Suppressor macrophage treated with lipopolysaccharide for 1 hour (primary cell): ENCODE data around the gene SLC23A1.
"Not testable (repeated sequence)": the region's sequence is repeated elsewhere in the genome, so short reads cannot be mapped to it uniquely, and the experiment has no call there.

Experiments used
- DNase-seq, 3 donors: peaks; one replicate each; pipeline ENCODE4 v3.0.0-alpha.2; 2020 to 2022

Gene SLC23A1

DNA sequence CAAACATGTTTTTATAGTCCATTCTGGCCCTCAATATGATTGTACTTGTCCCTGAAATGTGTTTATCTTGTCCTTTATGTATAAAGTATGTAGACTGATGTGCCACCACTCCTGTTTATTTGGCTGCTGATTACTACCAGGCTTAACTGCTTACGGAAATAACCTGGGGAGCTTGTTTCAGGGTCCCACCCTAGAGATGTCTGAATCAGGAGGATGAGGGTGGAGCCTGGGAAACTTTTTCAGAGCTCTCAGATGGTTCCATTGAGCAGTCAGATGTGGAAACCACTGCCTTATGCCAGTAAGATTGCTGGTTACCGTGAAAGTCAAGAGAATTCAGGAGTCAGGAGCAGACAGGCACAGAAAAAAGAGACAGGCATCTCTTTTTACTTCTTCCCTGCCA lies 19.2 kb downstream of the SLC23A1 start:
- DNase-seq, result no peak

DNA sequence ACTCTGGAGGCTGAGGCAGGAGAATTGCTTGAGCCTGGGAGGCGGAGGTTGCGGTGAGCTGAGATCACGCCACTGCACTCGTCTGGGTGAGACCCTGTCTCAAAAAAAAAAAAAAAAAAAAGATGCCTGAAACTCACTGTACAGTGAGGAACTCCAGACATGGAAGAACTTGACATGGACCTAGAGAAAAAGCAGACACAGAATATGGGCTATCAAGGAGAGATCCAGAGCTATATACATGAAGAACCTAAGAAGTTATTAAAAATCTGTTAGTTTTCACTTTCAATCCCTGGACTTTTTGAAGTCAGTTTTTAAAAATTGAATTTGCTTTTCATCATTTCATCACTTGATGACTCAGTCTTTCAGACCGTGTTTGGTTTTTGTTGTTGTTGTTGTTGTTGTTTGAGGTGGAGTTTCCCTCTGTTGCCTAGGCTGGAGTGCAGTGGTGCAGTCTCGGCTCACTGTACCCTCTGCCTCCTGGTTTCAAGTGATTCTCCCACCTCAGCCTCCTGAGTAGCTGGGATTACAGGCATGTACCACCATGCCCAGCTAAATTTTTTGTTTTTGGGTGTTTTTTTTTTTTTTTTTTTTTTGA lies 21.2 kb downstream of the SLC23A1 start:
- peak in 1 of 3 donors; percentile 28 for DNase-seq

DNA sequence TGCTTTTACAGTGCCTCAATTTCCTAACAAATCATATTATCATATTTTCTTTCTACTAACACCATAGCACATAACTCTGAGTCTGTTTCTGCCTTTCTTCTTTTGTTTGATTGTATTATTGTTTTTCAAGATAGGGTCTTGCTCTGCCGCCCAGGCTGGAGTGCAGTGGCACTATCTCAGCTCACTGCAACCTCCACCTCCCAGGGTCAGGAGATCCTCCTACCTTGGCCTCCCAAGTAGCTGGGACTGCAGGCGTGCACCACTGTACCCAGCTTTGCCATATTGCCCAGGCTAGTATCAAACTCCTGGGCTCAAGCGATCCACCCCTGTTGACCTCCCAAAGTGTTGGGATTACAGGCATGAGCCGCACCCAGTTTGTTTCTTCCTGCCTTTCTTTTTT lies 22.7 kb downstream of the SLC23A1 start:
- no peak for DNase-seq

DNA sequence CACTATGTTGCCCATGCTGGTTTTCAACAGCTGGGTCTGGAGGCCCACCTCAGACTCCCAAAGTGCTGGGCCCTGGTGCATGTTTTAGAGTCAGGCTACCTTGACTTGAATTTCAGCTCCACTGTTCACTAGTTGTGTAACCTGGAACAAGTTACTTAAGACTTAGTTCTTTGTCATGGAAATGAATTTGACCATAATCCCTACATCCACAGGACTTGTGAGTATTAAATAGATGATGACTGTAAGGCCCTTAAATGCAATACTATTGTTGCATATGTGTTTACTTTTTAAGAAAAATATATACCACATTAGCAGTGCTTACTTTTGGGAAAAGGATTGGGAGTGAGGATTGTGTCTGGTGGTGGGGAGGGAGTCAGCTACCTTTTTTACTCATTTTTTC lies 25.0 kb downstream of the SLC23A1 start:
- no peak for DNase-seq

- DNase-seq, result not testable (repeated sequence)
Measured at GRCh38 chr5:139355900-139356299, 27.2 kb downstream of the SLC23A1 start.

DNA sequence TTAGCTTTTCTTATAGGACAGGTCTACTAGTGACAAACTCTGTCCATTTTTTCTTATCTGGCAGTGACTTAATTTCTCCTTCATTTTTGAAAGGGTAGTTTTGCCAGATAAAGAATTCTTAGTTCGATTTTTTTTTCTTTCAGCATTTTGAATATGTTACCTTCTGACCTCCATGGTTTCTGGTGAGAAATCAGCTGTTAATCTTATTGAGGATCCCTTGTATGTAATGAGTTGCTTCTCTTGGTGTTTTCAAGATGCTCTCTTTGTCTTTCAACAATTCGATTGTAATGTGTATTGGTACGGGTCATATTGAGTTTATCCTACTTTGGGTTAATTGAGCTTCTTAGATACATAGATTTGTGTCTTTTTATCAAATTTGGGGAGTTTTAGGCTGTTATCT lies 28.9 kb downstream of the SLC23A1 start:
- no peak for DNase-seq

- DNase-seq, result not testable (repeated sequence)
Measured at GRCh38 chr5:139347863-139348262, 35.2 kb downstream of the SLC23A1 start.

- not testable (repeated sequence) for DNase-seq
Measured at GRCh38 chr5:139345442-139345841, 37.7 kb downstream of the SLC23A1 start.

DNA sequence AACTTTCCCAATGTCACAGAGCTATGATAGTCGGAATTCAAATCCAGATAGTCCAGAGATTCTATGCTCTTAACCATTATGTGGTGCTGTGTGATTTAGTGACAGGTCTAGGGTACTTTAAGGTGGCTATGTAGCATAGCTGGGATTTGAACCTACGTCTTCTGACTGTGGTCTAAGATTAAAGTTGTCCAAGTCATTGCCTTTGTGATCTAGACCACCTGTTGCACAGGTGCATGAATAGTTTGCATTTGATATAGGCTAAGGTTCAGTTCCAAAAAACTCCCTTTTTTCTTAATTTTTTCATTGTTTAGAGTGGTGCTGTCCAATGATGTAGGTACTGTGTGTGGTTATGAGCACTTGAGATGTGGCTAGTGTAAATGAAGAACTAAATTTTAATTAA lies 38.9 kb downstream of the SLC23A1 start:
- DNase-seq, result no peak

DNA sequence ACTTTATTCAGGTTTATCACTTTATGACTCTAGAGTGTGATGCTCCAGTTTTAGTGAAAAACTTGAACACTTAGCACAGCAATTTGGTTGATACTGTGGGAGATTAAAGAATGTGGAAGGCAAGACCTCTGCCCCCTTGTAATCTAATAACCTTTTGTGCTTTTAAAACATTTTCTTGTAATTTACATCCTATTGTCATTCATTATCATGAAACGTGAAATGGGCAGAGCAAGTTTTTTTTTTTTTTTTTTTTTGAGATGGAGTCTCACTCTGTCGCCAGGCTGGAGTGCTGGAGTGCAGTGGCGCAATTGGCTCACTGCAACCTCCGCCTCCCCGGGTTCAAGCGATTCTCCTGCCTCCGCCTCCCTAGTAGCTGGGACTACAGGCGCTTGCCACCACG lies 39.6 kb downstream of the SLC23A1 start:
- DNase-seq, result no peak

GRCh38 chr5:139342423-139342723 lies 40.7 kb downstream of the SLC23A1 start:
- DNase-seq, result no peak

DNA sequence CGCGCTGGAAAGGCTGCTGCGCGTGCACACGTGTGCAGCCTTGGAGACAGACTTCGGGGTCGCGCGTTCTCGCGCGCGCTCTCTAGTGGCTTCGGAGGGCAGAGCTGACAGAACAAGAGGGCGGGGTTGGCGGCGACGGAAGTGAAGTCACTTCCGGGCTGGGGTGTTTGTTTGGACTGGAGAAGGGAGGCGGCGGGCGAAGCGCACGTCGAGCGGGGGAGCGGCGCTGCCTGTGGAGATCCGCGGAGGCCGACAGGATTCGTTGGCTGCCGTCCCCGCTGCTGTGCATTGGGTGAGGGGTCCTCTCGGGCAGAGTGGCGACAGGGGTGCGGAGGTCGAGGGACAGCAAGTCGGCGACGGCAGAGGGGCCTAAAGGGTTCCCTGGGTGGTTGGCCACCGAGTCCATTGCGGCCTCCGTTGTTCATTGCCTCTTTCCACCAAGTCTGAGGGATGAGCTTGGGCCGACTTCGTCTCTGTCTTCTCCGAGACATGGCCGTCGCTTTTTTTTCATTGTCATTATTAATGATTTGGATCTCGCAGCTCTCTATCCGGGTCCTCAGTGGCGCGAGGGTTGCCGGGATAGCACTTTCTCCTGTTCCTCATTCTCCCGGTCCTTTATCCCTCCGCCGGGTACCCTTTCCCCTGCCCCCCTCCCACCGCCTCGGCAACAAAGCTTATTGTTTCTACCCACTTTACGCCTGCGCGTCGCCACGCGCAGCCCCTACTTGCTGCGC lies 41.2 kb downstream of the SLC23A1 start, which contains the start of gene PAIP2:
Gene PAIP2 (plus strand): TSS at position 166 of the 734 bp plus-strand sequence. CDS start 21,931 bp downstream, outside the sequence.
- peak; percentile 97 to 98 (median 97) for DNase-seq

DNA sequence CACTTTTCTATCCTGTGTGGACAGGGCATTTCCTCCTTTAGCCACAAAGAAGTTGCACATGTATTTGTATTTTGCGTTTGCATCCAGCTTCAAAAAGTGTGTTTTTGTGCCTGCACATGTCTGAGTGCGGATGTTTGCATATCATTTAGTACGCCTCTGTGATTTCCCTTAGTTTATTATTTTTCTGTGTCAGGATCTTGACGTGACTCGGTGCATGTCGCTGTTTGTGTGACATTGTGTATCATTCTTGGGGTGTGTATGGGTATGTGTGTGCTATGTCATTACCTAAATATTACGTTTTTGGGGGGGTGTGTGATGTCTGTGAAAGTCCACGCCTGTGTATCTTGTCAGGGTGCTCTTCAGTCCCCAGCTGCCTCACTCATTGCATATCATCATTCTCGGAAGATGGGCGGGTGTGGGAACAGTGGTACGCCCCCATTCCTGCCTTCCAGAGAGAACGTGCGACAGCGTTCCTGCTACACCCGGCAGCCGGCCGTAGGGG lies 41.9 kb downstream of the SLC23A1 start:
- DNase-seq, result no peak

- no peak for DNase-seq
Measured at GRCh38 chr5:139340051-139340450, 43.0 kb downstream of the SLC23A1 start.

DNA sequence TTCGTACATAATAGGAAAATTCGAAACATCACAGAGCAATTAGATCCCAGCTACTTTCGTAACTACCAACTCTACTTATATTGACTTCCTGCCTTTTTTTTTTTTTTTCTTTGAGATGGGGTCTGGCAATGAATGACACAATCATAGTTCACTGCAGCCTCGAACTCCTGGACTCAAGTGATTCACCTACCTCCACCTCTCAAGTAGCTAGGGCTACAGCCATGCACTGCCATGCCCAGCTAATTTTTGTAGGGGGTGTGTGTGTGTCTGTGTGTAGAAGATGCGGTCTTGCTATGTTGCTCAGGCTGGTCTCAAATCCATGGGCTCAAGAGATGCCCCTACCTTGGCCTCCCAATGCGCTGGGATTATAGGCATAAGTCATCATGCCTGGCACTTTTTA lies 47.3 kb downstream of the SLC23A1 start:
- DNase-seq, result no peak
